ENCODE data around the gene VDAC1. TPM values are rescaled to one million over a fixed set of nuclear protein-coding genes. Genes with fewer than 3 reads are reported as not detected.
"Not testable (repeated sequence)": the region's sequence is repeated elsewhere in the genome, so short reads cannot be mapped to it uniquely, and the experiment has no call there.

Gene VDAC1
- total RNA-seq, 1 experiment from 2014 or later = 620 TPM

DNA sequence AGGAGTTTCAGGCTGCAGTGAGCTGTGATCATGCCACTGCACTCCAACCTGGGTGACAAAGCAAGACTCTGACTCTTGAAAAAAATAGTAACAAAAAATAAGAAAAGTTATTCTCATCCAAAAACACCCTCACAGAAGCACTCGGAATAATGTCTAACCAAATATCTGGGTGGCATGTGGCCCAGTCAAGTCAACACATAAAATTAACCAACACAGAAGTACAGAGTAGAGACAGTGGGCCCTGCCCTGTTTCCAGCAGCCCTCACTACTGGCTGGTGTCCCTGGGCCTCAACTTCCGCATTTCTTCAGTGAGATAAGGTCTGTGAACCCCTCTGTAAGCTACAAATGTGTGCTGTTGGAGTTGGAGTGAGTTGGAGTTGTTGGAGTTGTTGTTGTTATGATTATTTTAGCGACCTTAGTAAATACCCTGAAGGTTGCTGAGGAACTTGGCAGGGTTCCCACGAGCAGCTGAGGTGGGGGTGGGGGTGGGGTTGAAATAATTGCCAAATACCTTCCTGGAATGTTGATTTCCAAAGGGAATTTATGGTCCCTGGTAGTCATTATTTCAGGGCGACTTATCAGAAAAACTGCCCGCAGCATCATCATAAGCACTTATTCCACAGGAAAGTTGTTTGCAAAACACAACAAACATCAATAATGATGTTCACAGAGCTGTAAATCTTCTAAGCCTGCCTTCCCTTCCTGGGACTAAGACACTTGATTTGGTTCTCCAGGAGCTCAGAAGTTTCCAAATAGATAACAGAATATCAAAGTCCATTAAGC is 66.5 kb downstream of the VDAC1 start:
- in situ Hi-C loops (cut with HindIII; ENCODE audit: low pct_unique_long_range_greater_than_20kb, low sequenced_read_pairs) = no loop called here
- DNase-seq (ENCODE audit: low read depth, low spot score) = no peak

DNA sequence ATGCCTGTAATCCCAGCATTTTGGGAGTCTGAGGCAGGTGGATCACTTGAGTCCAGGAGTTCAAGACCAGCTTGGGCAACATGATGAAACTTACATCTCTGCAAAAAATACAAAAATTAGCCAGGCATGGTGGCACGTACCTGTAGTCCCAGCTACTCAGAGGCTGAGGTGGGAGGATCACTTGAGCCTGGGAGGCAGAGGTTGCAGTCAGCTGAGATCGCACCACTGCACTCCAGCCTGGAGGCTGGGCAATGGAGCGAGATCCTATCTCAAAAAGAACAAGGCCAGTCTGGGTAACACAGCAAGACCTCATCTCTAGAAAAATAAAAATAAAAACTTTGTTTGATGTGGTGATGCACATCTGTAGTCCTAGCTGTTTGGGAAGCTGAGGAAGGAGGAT is 67.1 kb downstream of the VDAC1 start:
- DNase-seq (ENCODE audit: low read depth, low spot score); in situ Hi-C loops (cut with HindIII; ENCODE audit: low pct_unique_long_range_greater_than_20kb, low sequenced_read_pairs): not testable (repeated sequence)

DNA sequence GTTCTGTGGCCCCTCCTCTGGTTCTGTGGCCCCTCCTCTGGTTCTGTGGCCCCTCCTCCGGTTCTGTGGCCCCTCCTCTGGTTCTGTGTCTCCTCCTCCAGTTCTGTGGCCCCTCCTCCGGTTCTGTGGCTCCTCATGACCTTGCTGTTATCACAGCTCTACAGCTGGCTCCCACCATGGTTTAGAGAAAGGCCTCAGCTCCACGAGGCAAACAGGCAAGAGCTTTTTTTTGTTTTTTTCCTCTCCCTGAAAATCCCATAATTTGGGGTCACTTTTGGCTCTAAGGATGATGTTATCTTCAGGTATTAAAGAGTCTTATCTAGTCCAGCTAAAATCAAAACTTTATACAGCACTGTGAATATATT is 68.1 kb downstream of the VDAC1 start:
- DNase-seq (ENCODE audit: low read depth, low spot score) = no peak
- in situ Hi-C loops (cut with HindIII; ENCODE audit: low pct_unique_long_range_greater_than_20kb, low sequenced_read_pairs) = no loop called here

DNA sequence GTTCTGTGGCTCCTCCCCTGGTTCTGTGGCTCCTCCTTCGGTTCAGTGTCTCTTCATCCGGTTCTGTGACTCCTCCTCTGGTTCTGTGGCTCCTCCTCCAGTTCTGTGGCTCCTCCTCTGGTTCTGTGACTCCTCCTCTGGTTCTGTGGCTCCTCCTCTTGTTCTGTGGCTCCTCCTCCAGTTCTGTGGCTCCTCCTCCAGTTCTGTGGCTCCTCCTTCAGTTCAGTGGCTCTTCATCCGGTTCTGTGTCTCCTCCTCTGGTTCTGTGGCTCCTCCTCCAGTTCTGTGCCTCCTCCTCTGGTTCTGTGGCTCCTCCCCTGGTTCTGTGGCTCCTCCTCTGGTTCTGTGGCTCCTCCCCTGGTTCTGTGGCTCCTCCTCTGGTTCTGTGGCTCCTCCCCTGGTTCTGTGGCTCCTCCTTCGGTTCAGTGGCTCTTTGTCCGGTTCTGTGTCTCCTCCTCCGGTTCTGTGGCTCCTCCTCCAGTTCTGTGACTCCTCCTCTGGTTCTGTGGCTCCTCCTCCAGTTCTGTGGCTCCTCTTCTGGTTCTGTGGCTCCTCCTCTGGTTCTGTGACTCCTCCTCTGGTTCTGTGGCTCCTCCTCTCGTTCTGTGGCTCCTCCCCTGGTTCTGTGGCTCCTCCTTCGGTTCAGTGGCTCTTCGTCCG is 68.7 kb downstream of the VDAC1 start:
- DNase-seq (ENCODE audit: low read depth, low spot score); in situ Hi-C loops (cut with HindIII; ENCODE audit: low pct_unique_long_range_greater_than_20kb, low sequenced_read_pairs): not testable (repeated sequence)

DNA sequence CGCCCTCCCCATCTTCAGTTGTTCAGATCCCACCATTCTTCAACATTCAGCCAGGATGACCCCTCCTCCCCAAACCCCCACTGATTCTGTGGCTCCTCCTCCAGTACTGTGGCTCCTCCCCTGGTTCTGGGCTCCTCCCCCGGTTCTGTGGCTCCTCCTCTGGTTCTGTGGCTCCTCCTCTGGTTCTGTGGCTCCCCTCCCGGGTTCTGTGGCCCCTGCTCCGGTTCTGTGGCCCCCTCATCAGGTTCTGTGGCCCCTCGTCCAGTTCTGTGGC is 69.2 kb downstream of the VDAC1 start:
- in situ Hi-C loops (cut with HindIII; ENCODE audit: low pct_unique_long_range_greater_than_20kb, low sequenced_read_pairs) = no loop called here
- DNase-seq (ENCODE audit: low read depth, low spot score) = no peak

DNA sequence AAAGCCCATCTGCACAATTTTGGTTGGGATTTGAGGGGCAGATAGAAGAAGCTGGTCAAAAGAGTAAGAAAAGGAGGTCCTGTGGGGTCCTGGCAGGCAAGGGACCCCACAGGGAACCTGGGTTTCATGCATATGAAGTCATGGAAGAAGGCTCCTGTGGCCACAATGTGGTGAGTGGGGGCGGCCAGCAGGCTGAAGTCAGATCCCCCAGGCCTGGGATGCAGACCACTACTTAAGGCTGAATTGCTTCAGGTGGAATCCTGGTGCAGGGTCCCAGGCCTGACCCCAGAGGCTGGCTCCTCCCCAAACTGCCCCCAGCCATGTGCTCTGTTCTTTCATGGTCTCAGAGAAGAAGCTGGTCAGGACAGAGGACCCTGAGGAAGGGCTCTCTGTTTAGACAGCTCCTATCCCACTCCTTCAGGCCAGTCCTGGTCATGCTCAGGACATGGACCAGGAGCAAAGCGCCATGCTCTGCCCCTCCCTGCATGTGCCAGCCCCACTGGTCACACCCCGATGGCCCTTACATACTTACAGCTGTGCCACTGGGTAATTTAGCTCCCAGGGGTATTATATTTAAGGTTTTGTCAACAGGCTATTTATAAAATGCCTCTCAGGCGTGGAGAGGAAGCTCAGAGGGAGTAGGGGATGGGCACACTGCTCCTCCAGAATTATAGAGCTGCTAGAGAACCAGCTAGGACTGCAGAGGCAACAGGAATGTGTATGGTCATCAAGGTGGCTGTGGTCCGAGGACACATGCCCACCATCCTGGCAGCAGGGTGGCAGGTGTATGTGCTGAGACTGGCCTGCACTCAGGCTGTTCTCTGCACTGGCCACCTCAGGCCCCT is 69.7 kb downstream of the VDAC1 start:
- DNase-seq (ENCODE audit: low read depth, low spot score) = no peak
- in situ Hi-C loops (cut with HindIII; ENCODE audit: low pct_unique_long_range_greater_than_20kb, low sequenced_read_pairs) = no loop called here

DNA sequence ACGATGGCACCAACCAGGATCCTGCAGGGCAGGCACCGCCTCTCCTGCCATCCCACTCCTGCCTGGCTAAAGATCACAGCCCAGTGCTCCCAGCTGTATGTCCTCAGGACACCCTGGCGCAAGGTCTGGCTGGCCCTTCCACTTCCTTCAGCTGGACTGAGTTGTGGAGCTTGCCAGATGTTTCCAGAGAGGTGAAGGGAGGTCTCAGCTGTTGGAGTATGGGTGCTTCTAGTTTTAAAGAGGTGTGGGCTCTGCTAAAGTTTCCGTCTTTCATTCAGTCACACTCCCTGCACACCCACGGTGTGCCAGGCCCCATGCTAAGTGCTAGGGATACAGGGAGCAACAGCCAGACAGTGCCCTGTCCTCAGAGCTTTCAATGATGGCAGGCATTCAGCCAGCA is 70.5 kb downstream of the VDAC1 start:
- in situ Hi-C loops (cut with HindIII; ENCODE audit: low pct_unique_long_range_greater_than_20kb, low sequenced_read_pairs) = no loop called here

DNA sequence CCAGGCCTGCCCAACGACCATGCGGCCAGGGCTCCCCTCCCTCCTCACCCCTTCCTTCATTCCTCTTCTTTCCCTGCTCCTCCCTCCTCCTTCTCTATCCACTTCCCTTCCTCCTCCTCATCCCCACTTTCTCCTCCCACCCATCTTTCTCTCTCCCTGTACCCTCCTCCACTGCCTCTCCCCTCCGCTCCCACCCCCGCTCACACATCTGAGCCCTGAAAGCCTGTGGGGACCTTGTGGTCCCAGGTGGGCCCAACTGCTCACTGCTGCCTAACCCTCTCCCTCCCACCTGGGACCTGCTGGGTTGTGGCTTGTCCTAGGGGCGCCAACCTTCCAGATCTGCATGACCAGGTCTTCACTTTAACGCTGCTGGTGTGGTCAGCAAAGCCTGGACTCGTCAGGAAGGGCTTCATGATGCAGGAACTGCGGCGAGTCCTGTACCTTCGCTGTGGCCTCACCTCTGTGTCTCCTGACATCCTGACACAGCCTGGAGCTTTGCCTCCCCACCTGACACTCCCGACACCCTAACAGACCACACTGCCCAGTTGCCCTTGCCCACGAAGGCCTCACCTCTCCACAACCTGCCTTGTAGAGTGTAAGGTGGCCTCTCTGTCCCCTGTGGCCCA is 71.0 kb downstream of the VDAC1 start:
- in situ Hi-C loops (cut with HindIII; ENCODE audit: low pct_unique_long_range_greater_than_20kb, low sequenced_read_pairs) = no loop called here
- no peak for DNase-seq (ENCODE audit: low read depth, low spot score)

More for the DNA sequence above, 70.5 kb downstream of the VDAC1 start:
- no peak for DNase-seq (ENCODE audit: low read depth, low spot score)

DNA sequence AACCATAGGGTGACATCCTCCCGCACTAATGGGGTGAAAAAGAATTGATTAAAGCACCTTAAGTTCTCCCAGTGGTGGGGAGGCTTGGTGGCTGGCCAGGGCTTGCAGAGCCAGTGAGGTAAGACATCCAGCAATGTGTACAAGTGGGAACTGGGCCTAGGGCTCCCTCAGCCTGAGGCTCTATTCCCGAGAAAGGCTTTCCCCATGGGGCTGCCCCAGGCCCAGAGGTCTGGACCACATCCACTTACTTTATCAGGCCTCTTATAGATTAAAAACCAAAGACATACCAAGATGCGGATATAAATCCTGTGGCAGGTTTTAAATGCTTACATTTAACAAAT is 71.6 kb downstream of the VDAC1 start:
- in situ Hi-C loops (cut with HindIII; ENCODE audit: low pct_unique_long_range_greater_than_20kb, low sequenced_read_pairs) = no loop called here
- DNase-seq (ENCODE audit: low read depth, low spot score) = no peak

DNA sequence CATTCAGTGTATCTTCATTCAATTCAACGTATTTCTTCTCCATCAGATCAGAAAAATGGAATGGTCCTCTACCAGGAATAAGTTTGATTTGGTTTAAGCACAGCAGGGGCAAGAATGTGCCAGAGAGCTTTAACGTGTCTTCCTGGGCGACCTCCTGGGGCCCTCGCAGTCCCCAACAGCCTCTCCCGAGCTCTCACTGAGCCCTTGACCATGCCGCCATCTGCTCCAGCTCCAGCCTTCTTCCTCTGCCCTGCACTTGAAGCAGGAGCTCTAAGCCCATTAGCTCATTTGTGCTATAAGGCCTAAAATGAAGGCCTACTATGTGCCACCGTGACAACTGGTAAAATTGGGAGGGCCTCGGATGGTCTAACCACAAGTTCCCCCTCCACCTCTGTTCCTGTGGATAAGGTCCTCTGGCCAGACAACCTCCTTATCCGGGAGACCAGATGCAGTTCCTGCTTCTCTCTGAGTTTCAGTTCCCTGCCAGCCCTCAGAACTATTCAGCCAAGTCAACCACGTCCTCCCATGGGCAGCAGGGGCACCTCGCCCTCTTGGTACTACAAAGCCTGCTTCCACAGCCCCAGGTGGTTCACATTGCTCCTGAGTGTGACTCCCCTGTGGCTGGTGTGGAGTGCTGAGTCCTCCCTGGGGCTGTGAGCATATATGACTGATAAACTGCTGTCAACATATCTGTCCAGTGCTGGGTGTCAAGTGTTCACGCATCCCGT is 72.2 kb downstream of the VDAC1 start:
- in situ Hi-C loops (cut with HindIII; ENCODE audit: low pct_unique_long_range_greater_than_20kb, low sequenced_read_pairs) = no loop called here
- DNase-seq (ENCODE audit: low read depth, low spot score) = no peak

DNA sequence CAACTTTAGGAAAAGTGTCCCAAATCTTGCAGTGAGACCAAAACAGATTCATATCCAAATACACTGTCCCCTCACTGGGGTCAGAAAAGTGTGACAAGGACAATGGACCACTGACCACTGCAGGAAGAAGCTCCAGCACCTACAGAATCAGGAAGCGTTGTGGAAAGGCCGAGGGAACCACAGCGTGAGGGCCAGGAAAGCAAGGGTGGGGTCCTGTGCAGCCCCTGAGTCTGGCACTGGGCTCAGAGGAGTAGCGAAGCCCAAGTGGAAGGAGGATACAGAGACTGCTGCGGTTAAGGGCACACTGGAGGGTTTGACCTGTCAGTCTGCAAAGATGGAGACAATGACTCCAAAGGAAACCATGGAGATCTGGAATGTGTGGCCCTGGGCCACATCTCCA is 73.2 kb downstream of the VDAC1 start:
- no peak for DNase-seq (ENCODE audit: low read depth, low spot score)
- in situ Hi-C loops (cut with HindIII; ENCODE audit: low pct_unique_long_range_greater_than_20kb, low sequenced_read_pairs) = no loop called here

DNA sequence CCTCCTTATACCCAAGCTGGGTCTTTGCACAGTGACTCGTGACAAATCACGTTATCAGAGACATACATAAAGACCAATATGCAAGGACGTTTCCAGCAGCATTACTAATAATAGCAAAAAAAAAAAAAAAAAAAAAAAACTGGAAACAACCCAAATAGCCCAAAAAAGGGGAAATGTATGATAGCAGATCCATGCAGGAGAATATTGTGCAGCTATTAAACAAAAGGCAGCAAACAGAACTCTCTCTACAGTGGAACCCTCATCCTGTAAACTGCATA is 74.0 kb downstream of the VDAC1 start:
- in situ Hi-C loops (cut with HindIII; ENCODE audit: low pct_unique_long_range_greater_than_20kb, low sequenced_read_pairs) = no loop called here
- no peak for DNase-seq (ENCODE audit: low read depth, low spot score)

DNA sequence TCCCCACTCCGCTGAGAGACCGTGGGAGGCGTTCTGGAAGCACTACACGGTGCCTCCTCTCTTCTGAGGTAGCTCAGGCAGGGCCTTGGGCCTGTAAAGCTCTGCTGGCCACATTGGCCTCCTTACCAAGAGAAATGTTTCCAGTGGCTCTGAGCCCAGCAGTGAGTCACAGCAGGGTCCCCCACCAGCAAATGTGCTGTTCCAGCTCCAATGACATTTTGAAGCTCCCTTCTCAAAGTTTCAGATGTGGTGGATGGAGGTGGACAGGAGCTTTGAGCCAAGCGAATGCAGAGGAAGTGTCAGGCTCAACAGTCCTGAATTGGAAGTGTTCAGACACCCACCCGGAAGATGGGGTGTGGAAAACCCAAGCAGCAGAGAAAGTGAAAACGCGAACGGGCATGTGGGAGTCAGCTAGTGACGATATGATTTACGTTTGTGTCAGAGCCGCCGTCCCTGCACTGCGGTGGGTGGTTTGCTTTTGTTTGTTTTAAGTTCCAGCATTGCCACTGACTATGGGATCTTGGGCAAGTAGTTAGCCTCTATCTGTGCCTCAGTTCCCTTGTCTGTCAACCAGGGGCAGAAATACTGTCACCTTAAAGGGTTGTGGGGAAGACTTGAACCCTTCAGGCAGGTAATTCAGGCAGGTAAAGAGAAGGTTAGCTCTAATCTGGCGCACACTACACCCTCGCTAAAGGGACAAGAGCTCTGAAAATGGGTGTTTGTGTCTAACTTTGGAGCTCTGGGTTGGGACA is 74.5 kb downstream of the VDAC1 start:
- no peak for DNase-seq (ENCODE audit: low read depth, low spot score)
- in situ Hi-C loops (cut with HindIII; ENCODE audit: low pct_unique_long_range_greater_than_20kb, low sequenced_read_pairs) = no loop called here

DNA sequence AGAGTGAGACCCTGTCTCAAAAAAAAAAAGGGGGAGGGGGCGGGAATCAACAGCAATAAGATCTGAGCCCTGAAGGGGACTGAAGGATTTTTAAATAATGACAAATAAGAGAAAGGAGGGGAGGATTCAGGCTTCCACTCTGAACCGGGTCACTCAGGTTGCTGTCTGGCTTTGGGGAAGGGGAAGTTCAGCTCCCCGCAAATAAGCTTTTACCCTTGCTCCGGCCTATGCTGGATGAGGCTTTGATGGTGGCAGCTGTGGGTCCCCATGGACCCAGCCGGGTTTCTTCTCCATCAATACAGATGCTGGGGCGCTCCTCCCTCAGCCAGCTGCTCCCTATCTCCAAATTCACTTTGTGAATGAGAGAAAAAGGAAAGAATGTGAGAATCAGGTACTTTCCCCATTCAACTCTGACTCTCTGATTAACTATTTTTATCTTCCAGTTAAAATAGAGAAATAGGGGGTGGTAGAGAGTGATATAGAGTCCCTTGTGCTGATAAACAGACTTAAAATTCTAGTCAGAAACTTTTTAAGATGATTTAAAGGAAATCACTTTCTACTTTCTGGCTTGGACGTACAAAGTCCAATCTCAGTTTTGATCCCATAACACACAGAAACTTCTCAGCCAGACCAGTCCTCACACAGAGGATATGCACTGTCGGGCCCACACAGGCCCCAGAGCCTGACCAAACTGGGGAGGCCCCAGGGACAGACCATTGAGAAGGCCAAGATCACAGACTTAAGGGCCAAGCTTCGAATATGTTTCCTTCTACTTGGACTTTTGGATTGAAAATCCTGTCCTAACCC is 76.0 kb downstream of the VDAC1 start:
- no peak for DNase-seq (ENCODE audit: low read depth, low spot score)
- in situ Hi-C loops (cut with HindIII; ENCODE audit: low pct_unique_long_range_greater_than_20kb, low sequenced_read_pairs) = no loop called here

DNA sequence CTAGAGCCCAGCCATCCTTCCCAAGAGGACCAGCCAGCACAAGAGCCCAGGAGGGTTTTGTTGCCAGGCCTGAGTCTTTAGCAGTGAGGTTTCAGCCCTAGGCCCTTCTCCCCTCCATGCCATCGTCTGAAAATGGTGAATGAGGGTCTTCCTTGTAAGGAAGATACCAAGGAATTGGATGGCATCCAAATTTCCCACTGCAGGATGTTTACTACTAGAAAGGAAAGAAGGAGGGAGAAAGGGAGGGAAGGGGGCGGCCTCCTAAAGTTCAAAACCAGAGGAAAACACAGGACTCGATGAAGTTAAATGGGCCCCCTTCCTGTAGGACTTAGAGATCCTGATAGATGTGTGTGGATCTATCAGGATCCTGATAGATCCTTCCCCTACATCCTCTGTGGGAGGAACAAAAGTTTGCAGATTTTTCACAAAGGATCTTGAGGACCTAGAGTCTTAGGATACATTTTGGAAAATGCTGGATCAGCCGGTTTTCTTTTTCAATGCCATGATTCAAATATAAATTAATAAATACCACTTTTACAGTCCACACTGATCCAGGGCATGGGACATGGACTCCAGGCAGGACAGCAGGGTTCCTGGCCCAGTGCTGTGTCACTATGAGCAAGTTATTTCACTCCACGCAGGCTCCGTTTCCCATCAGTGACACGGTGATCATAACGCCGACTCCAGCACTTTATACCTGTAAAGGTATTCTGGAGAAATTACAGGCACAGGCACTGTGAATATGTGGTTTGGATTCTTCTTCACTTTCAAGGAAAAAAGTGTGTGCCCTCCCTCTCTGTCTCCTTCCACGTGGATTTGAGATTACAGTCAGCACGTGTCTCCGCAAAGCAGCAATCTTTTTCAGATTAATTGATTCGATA is 77.2 kb downstream of the VDAC1 start:
- no peak for DNase-seq (ENCODE audit: low read depth, low spot score)
- in situ Hi-C loops (cut with HindIII; ENCODE audit: low pct_unique_long_range_greater_than_20kb, low sequenced_read_pairs) = no loop called here

Measured in SK-MEL-5 (cell line).